ENCODE data around the gene SLC38A9.

GRCh38 chr5:55625913-55626312, 86.2 kb downstream of the SLC38A9 start:
- TF ChIP-seq CTCF (IDR thresholded peaks at IDR 0.05) (no peak), ZFX (IDR thresholded peaks at IDR 0.05; ENCODE audit: borderline replicate concordance) (no peak)
